Measurements from ENCODE around the gene DUSP10. TPM values are rescaled to one million over a fixed set of nuclear protein-coding genes. Genes with fewer than 3 reads are reported as not detected.

The DUSP10 gene
- total RNA-seq, 1 experiment from 2014 or later, result 1.6 TPM

- POLR2A ChIA-PET, result no interaction called here
- peaks cover 13% of the 10 kb centered on the region for H3K9me3 Mint-ChIP-seq
- no peaks in the 10 kb centered on the region; the same call in 1 of the 2 replicates for H3K27me3 Mint-ChIP-seq (ENCODE audit: low read depth)
- ATAC-seq (no peak), DNase-seq (ENCODE audit: low spot score) (no peak)
- peaks cover 7% of the 10 kb centered on the region for H3K4me1 Mint-ChIP-seq
- H3K4me3 Mint-ChIP-seq, result no peak overlapping the region
- no peak for TF ChIP-seq NFE2L1 (CRISPR knock-in tag; IDR thresholded peaks at IDR 0.05)
- TF ChIP-seq ZNF396 (CRISPR knock-in tag; IDR thresholded peaks at IDR 0.05; ENCODE audit: borderline replicate concordance), result no peak
- TF ChIP-seq SMAD3 (CRISPR knock-in tag; IDR thresholded peaks at IDR 0.05; ENCODE audit: borderline replicate concordance), result no peak
- TF ChIP-seq TCF7 (CRISPR knock-in tag; IDR thresholded peaks at IDR 0.05; ENCODE audit: low read depth), result no peak
- TF ChIP-seq ERG (CRISPR knock-in tag; IDR thresholded peaks at IDR 0.05), result no peak
- no peak for TF ChIP-seq SMAD4 (CRISPR knock-in tag; IDR thresholded peaks at IDR 0.05)
- no peak for TF ChIP-seq STAT6 (CRISPR knock-in tag; conservative IDR thresholded peaks at IDR 0.05; ENCODE audit: low read depth)
- no peak for TF ChIP-seq FOXK1 (CRISPR knock-in tag; IDR thresholded peaks at IDR 0.05)
- no peak for TF ChIP-seq HMGXB4 (CRISPR knock-in tag; IDR thresholded peaks at IDR 0.05)
- TF ChIP-seq ESRRA (CRISPR knock-in tag; IDR thresholded peaks at IDR 0.05; ENCODE audit: borderline replicate concordance), result no peak
- no peak for TF ChIP-seq RORB (CRISPR knock-in tag; IDR thresholded peaks at IDR 0.05)
- no peak for TF ChIP-seq MAX (CRISPR knock-in tag; IDR thresholded peaks at IDR 0.05)
- peaks cover 4% of the 10 kb centered on the region; the same call in 1 of the 2 replicates for H3K36me3 Mint-ChIP-seq
- CTCF ChIA-PET, result no interaction called here
- no peak overlapping the region for H3K27ac Mint-ChIP-seq
Measured at GRCh38 chr1:221695301-221695700, 46.6 kb downstream of the DUSP10 start.

- peaks cover 7% of the 10 kb centered on the region for H3K4me1 Mint-ChIP-seq
- peaks cover 4% of the 10 kb centered on the region; the same call in 1 of the 2 replicates for H3K36me3 Mint-ChIP-seq
- H3K9me3 Mint-ChIP-seq, result peaks cover 13% of the 10 kb centered on the region
- ATAC-seq (no peak), DNase-seq (ENCODE audit: low spot score) (no peak)
- CTCF ChIA-PET, result no interaction called here
- TF ChIP-seq CBFB (CRISPR knock-in tag; IDR thresholded peaks at IDR 0.05; ENCODE audit: low read depth), result no peak
- no peak overlapping the region for H3K4me3 Mint-ChIP-seq
- no peaks in the 10 kb centered on the region; the same call in 1 of the 2 replicates for H3K27me3 Mint-ChIP-seq (ENCODE audit: low read depth)
- no peak overlapping the region for H3K27ac Mint-ChIP-seq
- POLR2A ChIA-PET, result no interaction called here
Measured at GRCh38 chr1:221694109-221694508, 47.8 kb downstream of the DUSP10 start.

GRCh38 chr1:221693087-221693486 lies 48.8 kb downstream of the DUSP10 start:
- ChIA-PET POLR2A (no interaction called here), CTCF (no interaction called here)
- Mint-ChIP-seq H3K36me3 (peaks cover 4% of the 10 kb centered on the region; the same call in 1 of the 2 replicates), H3K27ac (no peak overlapping the region), H3K4me3 (no peak overlapping the region), H3K27me3 (ENCODE audit: low read depth) (no peaks in the 10 kb centered on the region), H3K9me3 (peaks cover 13% of the 10 kb centered on the region), H3K4me1 (peaks cover 7% of the 10 kb centered on the region)
- DNase-seq (ENCODE audit: low spot score), result no peak
- ATAC-seq, result peak; percentile 77
- TF ChIP-seq FOXJ3 (CRISPR knock-in tag; IDR thresholded peaks at IDR 0.05; ENCODE audit: borderline replicate concordance) (no peak), SMAD4 (CRISPR knock-in tag; IDR thresholded peaks at IDR 0.05) (no peak), OVOL2 (CRISPR knock-in tag; IDR thresholded peaks at IDR 0.05; ENCODE audit: borderline replicate concordance) (no peak), SP1 (CRISPR knock-in tag; conservative IDR thresholded peaks at IDR 0.05) (no peak), ZNF671 (CRISPR knock-in tag; IDR thresholded peaks at IDR 0.05) (no peak), ZNF396 (CRISPR knock-in tag; IDR thresholded peaks at IDR 0.05; ENCODE audit: borderline replicate concordance) (no peak), AFF4 (CRISPR knock-in tag; IDR thresholded peaks at IDR 0.05; ENCODE audit: borderline replicate concordance) (no peak), ZNF512 (CRISPR knock-in tag; IDR thresholded peaks at IDR 0.05; ENCODE audit: borderline replicate concordance) (no peak), NR2C2 (CRISPR knock-in tag; IDR thresholded peaks at IDR 0.05) (no peak)
